K562 (cell line): ENCODE data around the gene P3H4. TPM values are rescaled to one million over a fixed set of nuclear protein-coding genes. Genes with fewer than 3 reads are reported as not detected.

Experiments
- CAMTA2 ChIP-seq: fragments of 250-450 bp; sonication (Bioruptor Pico); conservative IDR thresholded peaks from 2 replicates; pipeline ENCODE4 v1.5.1; 2022
- CBFB ChIP-seq: sonication (generic); formaldehyde crosslinking; IDR thresholded peaks from 2 replicates; pipeline ENCODE4 v1.4.0; 2020; ENCODE audit warnings: mild to moderate bottlenecking, missing genetic modification reagents
- CTBP1 ChIP-seq: fragments of 450-650 bp; IDR thresholded peaks from 2 replicates; pipeline ENCODE4 v1.6.1; 2016; ENCODE audit warnings: borderline replicate concordance
- RUNX1 ChIP-seq: sonication (generic); IDR thresholded peaks from 2 replicates; pipeline ENCODE4 v1.6.1; 2016; ENCODE audit warnings: antibody characterized with exemption, low read depth
- TFE3 ChIP-seq: fragments of 450-650 bp; formaldehyde crosslinking; IDR thresholded peaks from 2 replicates; pipeline ENCODE4 v1.4.0; 2020; ENCODE audit warnings: mild to moderate bottlenecking, mixed read lengths
- THRAP3 ChIP-seq: fragments of 450-650 bp; IDR thresholded peaks from 2 replicates; pipeline ENCODE4 v1.6.1; 2016; ENCODE audit warnings: mild to moderate bottlenecking, inconsistent platforms, borderline replicate concordance
- ZNF212 ChIP-seq: fragments of 450-650 bp; formaldehyde crosslinking; IDR thresholded peaks from 2 replicates; pipeline ENCODE4 v1.4.0; 2020; ENCODE audit warnings: mild to moderate bottlenecking
- ZNF780A ChIP-seq: fragments of 250-450 bp; sonication (Bioruptor Pico); IDR thresholded peaks from 2 replicates; pipeline ENCODE4 v1.5.0; 2021; ENCODE audit warnings: mild to moderate bottlenecking
- polyA plus RNA-seq, 8 experiments: library from polyadenylated mRNA; depleted of rRNA in 4 of 8; stranded (reverse) in 5 of 8; unstranded in 3 of 8; fragments of >200 nt; fragmentation: Nextera tagmentation in 2 of 8; fragmentation: Illumina TruSeq in 1 of 8; extraction: Ambion mirVana in 2 of 8; extraction: Trizol in 1 of 8; gene quantifications; 2 replicates each; pipeline versions ENCODE4 v1.2.1 to v1.2.3, GENCODE V29; 2011 to 2014; ENCODE audit warnings: inconsistent platforms in 1 of 8, missing spikeins in 1 of 8
- total RNA-seq, 7 experiments: library from RNA; depleted of rRNA in 6 of 7; stranded (reverse); fragments of >200 nt in 6 of 7; fragmentation: Illumina TruSeq in 2 of 7; extraction: Trizol in 2 of 7; gene quantifications; 2 replicates each; pipeline versions ENCODE4 v1.2.1 to v1.2.3, GENCODE V29; 2011 to 2021; ENCODE audit warnings: low replicate concordance in 1 of 7
- TF ChIP-seq, protein P1 (sequence below): fragments of 250-450 bp; sonication (Bioruptor Pico); IDR thresholded peaks from 2 replicates; pipeline ENCODE4 v1.8.0; 2022; ENCODE audit warnings: inconsistent platforms, mild to moderate bottlenecking, moderate library complexity, borderline replicate concordance
- TF ChIP-seq, protein P2 (sequence below): fragments of 250-450 bp; sonication (Bioruptor Pico); IDR thresholded peaks from 2 replicates; pipeline ENCODE4 v1.6.1; 2021; ENCODE audit warnings: mild to moderate bottlenecking

Gene P3H4
- total and polyA plus RNA-seq, 9 of the 15 experiments (the other 6 are each of a cell fraction or from before 2014, with no cell fraction given): 0.10 to 3.7 (median 1.0) TPM

GRCh38 chr17:41785091-41785858 lies 26.5 kb downstream of the P3H4 start (continued):
- TF ChIP-seq ZNF780A (CRISPR knock-in tag): no peak
- TF ChIP-seq RUNX1: no peak
- TF ChIP-seq, protein P1, sequence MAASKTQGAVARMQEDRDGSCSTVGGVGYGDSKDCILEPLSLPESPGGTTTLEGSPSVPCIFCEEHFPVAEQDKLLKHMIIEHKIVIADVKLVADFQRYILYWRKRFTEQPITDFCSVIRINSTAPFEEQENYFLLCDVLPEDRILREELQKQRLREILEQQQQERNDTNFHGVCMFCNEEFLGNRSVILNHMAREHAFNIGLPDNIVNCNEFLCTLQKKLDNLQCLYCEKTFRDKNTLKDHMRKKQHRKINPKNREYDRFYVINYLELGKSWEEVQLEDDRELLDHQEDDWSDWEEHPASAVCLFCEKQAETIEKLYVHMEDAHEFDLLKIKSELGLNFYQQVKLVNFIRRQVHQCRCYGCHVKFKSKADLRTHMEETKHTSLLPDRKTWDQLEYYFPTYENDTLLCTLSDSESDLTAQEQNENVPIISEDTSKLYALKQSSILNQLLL (CRISPR knock-in tag): no peak
- no peak for TF ChIP-seq ZNF212 (CRISPR knock-in tag)
- TF ChIP-seq TFE3 (CRISPR knock-in tag): no peak
- TF ChIP-seq, protein P2, sequence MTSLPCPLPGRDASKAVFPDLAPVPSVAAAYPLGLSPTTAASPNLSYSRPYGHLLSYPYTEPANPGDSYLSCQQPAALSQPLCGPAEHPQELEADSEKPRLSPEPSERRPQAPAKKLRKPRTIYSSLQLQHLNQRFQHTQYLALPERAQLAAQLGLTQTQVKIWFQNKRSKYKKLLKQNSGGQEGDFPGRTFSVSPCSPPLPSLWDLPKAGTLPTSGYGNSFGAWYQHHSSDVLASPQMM: no peak
- no peak for TF ChIP-seq CAMTA2 (CRISPR knock-in tag)
- no peak for TF ChIP-seq CTBP1
- no peak for TF ChIP-seq CBFB (CRISPR knock-in tag)
- no peak for TF ChIP-seq THRAP3
